ENCODE data around the gene CLEC16A.

The CLEC16A gene

DNA sequence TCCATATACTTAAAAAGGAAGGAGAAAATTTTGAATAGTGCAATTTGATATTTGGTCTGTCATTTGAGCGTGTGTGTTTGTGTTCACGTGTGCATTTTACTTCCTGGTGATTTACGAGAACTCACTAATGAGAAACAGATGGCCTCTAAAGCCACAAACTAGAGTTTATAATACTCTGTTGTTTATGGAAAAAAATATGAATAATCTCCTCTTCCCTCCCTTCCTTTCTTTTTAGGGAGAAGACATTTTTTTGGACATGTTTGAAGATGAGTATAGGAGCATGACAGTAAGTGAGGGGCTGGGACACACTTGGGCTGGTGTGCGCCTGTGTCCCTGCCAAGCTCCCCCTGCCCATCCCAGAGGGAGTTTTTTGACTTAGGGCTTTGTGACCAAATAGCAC is 102.7 kb downstream of the CLEC16A start:
- no peak for DNase-seq

DNA sequence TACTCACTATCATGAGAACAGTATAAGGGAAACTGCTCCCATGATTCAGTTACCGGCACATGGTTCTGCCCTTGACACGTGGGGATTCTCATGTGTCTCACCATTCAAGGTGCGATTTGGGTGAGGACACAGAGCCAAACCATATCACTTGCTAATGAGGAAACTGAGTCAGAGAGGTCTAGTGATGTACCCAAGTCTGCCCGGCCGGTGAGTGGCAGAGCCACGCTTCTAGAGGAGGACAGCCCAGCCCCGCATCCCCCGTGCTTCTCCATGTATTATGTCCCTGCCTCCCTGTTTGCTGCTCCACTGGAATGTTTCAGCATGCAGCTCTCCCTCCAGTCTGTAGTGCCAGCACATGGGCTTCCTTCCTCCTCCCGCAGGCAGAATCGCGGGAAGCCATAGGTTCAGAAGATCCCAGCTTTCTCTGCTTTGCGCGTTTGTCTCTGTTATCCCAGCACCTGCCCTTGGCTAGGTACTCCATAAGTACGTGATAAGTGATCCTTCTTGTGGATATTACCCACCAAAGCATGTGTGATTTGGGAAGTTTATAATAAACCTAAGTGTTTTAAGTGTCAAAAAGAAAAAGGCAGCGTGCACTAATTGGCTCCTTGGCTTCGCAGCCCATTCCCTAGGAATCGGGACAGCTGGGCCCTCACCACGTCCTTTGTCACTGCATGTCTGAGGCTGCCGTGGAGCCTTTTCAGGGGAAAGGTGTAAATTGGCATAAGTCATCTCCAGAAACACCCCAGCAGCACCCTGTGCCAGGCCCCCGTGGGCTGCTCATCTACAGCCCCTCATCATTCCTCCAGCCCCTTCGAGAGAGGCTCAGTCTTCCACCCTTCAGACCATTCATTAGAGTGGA is 103.8 kb downstream of the CLEC16A start:
- no peak for DNase-seq

DNA sequence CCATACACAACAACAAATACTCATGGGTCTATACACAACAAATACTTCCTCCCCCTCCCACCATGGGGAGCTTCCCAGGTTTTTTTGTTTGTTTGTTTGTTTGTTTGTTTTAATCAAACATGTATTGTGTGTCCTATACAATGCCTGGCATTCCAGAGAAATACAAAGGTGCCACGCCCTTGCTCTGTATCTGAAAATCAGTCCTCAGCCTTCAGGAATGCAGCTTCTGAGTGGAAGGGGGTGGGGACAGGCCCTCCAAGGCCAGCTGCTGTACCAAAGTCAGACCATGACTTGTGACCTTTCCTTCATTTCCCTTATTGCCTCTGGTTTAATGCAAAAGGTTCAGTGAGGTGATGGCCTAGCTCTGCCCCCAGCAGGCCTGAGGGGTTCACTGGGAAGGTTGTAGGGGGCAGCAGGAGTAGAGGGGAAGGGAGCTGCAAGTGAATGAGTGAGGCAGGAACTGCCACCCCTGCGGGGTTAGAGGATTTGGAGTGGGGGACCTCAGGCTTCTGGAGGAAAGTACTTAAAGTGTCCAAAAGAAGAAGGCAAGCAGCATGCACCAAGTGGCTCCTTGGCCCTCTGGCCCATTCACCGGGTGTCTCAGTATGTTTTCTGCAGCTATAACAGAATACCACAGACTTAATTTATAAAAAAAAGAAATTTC is 105.2 kb downstream of the CLEC16A start:
- DNase-seq: no peak

DNA sequence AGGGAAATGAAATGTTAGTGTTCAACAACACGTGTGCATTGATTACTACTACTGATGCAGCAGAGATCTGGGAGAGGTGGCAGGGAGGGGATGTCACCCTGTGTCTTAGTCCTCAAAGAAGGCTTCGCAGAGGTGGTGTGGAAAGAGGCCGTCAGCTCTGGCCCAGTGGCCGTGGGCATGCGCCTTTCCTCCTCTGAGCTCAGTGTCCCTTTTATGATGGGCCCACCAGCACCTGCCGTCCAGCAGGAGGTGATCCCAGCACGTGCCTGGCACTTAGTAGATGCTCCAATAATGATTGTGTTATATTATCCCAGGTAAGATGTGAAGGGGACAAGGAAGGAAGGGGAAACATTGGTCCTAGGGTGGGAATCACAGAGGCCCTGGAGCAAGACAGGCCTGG is 106.2 kb downstream of the CLEC16A start:
- DNase-seq: no peak

DNA sequence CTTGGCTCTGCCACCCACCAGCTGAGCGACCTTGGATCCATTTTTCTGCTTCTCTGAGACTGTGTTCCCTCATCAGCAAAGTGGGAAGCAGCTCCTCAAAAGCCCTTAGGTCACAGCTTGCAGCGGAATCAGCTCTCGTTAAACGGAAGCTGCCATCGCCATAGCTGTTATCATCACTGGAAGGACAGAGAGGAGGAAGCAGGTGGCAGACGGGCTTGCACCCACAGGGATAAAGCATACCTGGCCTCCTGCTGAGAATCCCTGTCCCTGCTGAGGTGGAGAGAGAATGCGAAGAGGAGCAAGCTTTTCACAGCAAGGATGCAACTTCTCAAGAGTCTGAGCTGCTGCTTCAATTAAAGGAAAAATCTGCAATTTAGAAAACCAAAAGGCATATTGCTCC is 106.6 kb downstream of the CLEC16A start:
- no peak for DNase-seq

DNA sequence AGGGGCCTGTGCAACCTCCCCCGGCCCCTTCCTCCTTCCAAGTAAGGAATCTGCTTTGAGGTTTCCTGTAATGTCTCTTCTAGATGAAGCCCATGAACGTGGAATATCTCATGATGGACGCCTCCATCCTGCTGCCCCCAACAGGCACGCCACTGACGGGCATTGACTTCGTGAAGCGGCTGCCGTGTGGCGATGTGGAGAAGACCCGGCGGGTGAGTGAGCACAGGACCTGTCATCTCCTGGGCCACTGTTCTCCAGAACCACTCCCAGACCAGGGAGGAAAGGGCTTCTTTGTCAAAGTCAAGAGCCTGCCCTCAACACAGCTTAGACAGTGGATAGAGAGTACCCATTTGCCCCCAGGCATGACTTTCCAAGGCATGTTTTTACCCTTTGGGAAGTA is 107.1 kb downstream of the CLEC16A start:
- DNase-seq: no peak

DNA sequence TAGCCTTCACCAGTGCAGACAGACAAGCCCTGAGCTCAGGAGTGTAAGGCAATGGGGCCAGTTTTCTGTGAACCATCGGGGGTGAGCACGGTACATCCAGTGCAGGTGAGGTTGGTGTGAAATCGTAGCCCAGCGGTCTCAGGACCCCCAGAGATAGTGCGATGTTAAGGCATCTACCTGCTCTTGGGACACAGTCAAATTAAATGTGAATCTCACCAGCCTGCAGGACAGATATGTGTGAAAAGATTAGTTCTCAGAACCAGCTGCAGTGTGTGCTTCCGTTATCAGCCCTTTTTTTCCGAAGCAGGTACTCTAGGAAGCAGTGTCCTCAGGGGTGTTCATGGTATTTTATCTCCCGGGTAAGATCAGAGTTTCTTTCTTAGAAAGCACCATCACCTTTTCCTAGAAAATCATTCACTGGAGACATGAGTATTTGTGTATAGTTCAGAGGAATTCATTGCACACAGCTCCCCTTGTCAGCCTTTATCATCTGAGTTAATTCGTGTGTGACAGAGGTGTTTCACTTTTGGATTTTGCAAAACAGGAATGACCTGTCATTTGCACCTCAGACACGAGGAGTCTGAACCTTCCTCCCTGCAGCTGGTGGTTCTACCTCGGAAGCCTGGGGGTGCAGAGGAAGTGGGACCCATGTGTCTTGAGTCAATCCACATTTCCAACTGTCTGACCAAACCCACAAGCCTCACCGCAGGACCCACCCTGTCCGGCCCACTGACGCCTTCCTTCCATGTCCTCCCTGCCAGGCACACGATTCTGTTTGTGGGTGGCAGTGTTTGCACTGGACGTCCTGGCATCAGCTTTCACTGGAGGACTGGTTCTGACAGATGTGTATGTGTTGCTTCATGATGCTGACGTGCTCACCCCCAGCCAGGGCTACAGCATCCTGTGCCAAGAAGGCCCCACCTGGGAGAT is 107.8 kb downstream of the CLEC16A start:
- no peak for DNase-seq

DNA sequence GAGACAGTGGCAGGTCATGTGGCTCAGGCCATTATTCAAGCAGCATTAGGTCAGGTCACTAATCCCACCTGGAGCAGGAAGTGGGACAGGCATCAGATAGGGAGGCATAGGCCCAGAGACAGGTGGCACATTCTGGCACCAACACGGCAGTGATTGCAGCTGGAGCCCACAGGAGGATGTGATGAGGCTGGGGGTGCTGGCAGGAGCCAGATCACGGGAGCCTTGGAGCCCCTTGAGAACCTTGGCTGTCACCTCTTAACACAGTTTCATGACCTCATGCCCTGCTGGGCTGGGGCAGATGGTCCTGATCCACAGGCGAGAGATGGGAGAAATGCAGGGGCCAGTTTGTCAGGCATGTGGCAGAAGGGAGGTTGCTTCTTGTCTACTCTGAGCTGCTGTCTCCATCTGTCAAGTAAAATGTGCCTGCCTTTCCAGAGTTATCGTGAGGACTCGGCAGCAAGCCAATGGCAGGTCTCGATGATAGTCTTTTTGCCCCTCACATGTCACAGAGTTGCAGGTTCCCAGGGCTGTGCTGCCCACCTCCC is 109.6 kb downstream of the CLEC16A start:
- no peak for DNase-seq

DNA sequence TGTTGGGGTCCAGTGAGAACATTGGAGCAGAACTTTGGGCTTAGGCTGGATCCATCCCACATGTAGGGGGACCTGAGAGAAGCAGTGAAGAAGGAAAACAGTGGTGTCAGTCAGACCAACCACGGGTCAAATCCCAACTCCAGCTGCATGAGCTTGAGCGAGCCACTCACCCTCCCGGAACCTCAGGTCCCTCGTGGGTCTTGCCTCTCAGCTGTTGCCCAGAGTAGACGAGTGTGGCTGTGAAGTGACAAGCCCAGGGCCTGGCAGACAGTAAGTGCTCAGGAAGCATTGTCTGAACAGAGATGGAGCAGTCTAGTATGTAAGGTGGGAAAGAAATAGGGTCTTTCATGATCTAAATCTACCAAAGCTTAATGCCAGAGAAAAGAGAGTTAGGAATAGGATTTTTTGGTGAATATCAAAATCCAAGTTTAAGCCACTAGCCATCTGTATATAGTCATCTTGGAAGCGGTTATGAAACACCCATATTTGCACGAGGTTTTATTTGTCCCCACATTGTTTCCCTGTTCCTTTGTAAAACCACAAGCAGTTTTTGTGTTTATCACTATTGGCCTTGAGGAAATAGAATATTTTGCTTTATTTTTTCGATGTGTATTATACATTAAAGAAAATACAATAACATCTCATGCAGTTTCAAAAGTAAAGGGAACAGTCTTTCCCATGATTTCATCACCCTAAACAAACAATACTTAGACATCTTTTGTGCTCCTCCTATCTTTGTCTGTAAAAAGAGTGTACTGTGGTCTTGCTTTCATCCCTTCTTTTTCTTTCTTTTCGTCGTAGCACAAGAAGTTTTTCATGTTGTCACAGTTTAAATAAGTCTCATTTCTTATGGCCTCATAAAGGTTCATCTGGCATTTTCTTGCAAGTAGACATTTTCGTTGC is 112.0 kb downstream of the CLEC16A start:
- DNase-seq: no peak

DNA sequence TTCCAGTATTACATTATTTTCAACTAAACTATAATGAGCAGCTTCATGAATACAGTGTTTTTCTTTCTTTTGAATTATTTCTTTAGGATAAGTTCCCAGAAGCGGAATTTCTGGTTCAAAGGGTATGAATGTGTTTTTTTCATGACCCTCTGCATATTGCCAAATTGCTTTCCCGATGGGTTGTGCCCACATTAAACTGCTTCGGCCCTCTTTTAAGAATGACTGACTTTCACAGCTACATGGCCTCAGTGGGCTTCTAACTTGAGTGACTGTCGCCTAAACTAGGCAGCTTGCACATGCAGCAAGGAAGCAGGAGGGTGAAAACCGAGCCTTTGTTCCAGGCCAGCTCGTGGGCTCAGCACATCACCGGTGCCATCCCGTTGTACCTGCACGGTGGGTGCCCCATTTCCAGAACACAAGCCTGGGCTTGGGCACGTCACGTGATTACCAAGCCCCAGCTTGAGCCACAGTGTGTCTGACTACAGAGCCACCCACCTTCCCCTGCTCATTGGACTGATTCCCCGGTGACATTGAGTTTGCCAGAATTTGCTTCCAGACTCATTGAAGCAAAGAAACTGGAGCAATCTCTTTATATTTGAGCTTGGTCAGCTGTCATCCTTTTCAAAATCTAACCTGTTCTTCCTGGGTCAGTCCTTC is 112.8 kb downstream of the CLEC16A start:
- DNase-seq: no peak

DNA sequence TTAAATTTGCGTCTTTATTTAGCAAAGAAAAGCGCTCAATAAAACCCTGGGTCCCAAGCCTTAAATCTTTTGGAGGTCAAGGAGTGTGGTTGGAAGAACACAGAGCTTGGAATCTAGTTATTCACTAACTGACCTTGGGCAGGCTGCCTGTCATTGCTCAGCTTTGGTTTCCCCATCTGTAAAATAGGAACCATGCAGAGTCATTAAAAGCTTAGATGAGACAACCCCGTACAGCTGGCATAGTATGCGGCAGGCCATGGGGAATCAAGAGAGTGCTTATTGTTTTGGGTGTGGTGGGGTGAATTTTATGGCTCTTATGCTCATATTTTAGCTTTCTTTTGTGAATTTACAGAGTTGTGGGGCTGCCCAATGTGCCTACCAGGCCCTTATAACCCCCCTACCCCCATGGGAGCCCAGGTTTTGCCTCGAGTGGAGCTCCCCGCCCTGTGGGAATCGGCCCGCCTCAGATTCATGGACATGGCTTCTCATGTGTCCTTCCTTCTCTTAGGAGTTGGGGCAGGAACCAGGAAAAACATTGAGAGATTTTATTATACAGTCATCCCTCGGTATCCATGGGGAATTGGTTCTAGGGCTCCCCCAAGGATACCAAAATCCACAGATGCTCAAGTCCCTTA is 113.5 kb downstream of the CLEC16A start:
- no peak for DNase-seq

DNA sequence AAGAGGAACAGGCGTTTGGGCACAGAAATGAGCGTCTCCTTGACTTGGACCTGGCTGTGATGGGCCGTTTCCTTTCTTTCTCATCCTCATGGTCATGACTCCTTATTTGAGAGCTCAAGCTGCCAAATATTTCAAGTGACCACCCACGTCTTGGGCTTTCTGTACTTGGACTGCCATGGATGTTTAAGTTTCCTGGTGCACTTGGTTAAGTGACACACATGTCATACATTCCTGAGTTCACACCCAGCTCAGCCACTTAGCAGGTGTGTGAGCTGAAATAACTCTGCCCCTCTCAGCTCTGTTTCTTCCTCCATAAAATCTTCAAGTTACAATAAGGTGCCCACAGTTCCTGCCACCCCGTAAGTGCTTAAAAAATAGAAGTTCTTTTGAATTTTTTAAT is 114.5 kb downstream of the CLEC16A start:
- no peak for DNase-seq

DNA sequence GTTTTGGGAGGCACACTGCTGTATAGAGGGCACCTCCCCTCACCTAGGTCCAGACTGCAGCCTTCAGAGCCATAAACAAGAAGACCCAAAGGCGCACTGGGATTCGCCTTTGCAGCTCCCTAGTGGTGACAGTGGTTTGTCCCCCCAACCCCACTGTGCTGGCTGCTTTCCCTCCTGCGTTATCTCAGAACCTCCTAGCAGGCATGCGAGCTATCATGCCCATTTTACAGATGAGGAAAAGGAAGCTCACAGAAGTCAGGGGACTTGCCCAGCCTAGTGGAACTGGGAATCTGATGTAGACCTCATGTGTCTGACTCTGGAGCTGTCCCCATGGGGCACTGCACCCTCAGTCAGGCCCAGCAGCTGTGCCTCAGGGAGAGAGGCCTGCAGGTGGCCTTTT is 115.2 kb downstream of the CLEC16A start:
- DNase-seq: no peak

DNA sequence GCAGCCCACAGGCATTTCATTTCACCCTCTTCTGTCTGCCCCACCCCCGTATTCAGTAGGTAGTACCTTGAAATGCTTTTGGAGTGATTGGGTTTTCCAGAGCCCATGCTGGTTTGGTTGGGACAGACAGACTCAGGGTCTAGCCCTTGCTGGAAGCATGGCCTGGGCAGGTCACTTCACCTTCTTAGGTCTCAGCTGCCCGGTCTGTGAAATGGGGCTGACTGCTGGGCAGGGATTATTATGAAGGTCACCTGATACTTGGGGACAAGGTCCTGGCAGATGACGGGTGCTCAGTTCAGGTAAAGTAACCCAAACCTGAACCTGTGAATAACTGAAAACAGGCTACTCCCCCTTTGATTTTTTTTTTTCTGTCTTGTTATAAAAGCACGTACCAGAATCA is 116.0 kb downstream of the CLEC16A start:
- no peak for DNase-seq

DNA sequence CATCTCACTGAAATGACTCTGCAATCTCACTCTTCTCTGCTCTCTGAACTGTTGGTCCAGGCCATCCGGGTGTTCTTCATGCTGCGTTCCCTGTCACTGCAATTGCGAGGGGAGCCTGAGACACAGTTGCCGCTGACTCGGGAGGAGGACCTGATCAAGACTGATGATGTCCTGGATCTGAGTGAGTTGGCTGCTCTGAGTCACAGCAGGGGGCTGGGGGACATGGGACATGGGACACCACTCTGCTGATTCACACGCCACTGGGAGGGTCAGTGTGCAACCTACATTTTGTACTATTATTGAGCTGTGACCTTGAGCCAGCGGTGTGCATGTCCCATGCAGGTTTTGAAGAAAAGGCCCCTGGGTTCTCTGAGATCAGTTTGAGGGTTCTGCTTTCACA is 116.5 kb downstream of the CLEC16A start:
- no peak for DNase-seq

DNA sequence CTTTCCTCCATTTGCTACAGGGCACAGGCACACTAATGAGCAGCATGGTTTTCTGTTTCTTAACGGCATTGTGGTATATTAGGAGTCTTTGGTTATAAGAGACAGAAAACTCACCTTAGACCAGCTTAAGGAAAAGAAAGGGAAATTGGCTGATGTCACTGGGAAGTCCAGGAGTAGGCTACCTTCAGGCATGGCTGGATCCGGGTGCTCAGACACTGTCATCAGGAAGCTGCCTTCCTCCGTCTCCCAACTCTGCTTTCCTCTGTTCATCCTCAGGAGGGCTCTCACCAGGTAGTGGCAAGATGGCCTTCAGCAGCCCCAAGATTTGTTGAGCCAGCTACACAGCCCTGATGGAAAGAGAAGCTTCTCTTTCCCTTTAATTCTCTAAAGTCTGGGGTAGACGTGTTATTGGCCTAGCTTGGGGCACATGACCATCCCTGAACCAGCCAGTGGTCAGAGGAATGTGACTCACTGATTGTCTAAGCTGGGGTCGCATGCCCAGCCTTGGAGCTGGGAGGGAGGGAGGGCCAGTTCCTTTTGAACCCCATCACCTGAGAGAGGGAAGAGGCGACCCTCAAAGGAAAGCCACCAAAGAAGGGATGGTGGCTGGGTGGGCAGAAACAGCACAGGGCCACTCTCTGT is 117.4 kb downstream of the CLEC16A start:
- no peak for DNase-seq

DNA sequence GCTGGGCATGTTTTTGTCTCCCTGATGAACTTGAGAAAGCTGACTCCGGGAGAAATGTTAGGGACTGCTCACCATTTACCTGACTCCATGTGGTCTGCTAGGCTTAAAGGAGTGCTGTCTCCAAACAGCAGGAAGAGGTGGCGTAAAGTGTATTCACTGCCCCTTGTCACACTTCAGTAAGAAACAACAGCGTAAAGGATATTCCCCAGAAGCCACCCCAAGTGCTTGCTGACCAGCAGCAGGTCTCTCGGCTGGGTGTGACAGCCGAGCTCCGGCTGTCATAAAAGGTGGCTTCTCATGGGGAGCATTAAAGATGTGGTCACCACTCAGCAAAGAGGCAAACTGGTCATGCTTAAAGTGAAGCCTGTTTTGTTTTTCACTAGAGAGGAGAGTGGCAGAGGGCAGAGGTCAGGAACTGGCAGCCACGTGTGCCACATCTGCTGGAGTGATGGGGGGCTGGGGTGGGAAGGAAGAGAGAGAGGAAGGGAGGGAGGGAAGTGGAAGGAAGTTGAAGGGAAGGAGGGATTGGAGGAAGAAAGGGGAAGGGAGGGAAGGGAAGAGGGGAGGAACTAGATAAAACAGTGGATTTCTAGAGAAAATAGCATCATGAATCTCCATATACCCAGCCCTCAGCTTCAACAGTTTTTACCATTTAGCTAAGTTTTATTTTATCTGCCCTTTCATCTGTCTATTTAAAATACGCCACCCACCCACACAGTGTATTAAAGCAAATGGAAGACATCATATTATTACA is 119.3 kb downstream of the CLEC16A start:
- no peak for DNase-seq

DNA sequence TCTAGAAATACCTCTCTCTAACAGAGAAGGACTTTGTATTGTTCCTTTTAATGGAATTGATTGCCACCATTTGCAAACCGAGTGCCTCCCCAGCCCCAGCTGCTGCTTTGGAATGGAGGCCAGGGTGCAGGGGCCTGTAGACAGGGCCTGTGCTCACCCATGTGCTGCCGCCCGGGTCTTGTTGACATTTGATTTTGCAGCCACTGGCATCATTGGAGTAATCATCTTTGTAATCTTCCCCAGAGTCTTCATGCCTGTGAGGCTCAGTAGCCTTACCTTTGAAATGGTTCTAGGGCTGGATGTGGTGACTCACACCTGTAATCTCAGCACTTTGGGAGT is 119.8 kb downstream of the CLEC16A start:
- no peak for DNase-seq

DNA sequence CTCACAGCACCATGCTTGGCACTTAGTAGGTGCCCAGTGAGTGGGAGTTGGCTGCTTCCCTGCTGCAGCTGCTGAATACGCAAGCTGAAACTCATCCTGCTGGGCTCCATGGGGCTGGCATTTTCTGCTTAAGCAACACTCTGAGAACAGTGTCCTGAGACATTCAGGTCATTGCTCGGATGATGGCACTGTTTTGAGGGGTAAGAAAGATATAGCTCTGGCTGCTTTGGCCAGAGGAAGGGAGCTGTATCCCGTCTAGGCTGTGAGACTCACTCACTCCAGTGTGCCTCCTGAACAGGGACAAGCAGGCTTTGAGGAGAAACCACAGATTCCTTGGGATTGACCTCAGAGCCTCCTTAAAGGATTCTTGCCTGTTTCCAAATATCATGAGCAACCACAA is 120.5 kb downstream of the CLEC16A start:
- DNase-seq: no peak
